Fibroblast of the aortic adventitia (primary cell): ENCODE data around the gene WT1. TPM values are rescaled to one million over a fixed set of nuclear protein-coding genes. Genes with fewer than 3 reads are reported as not detected.

Source experiments
- DNase-seq: peaks from one replicate; pipeline ENCODE4 v3.0.0-alpha.2; 2010; ENCODE audit warnings: low read depth
- H3K4me3 ChIP-seq: 2 replicates; pipeline ENCODE4 v1.5.1; 2011; ENCODE audit warnings: low read depth, mild to moderate bottlenecking, control low read depth, low read length, moderate library complexity
- CTCF ChIP-seq: IDR thresholded peaks from 2 replicates; pipeline ENCODE4 v1.5.1; 2011; ENCODE audit warnings: mild to moderate bottlenecking, low read length, control low read depth, inconsistent platforms; ENCODE audit not compliant: insufficient read depth
- total RNA-seq: library from RNA; depleted of rRNA; stranded (reverse); fragments of >200 nt; gene quantifications from 2 replicates; pipeline ENCODE4 v1.2.3, GENCODE V29; 2012; ENCODE audit warnings: low replicate concordance

The WT1 gene
- total RNA-seq, 1 donor, result 0.27 TPM

DNA sequence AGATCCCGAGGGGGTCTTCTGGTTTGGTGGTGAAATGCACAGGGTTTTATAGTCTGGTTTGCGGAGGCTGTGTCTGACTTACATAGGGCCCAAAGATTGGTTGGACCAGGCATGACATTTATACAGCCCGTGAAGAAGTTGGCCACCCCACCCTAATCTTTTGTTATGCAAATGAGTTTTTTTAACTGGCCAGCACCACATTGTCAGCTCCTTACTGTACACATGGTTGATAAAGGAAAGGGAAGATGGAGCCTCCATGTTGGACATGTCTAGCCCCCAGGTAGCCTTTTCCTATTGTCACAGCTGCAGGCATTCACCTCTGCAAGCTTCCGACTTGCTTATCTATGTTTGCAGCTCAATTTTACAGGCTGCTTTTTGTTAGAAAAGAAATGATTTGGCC, 70.1 kb downstream of the WT1 start:
- TF ChIP-seq CTCF, result no peak
- DNase-seq, result no peak
- H3K4me3 ChIP-seq, result no peak overlapping the region

DNA sequence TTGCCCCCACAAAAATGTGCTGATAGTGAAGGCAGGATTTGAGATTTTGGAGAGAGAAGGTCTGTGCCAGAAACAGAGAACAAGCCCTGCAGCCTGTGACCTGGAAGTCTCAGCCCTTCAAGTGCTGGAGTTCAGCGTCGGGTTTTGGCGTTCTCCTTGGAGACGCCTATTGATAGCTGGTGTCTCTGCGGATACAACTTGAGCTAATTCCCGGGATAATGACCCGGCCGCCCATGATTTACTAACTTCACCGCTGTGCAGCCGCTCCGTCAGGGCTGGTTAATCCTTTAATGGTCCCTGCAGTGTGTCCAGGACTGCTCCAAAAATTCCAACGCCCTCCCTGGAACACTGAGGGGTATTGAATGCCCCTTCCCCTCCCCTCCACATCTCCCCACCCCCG, 76.6 kb downstream of the WT1 start:
- no peak for TF ChIP-seq CTCF
- DNase-seq, result peak; percentile 20
- no peak overlapping the region for H3K4me3 ChIP-seq

- TF ChIP-seq CTCF, result no peak
- H3K4me3 ChIP-seq, result no peak overlapping the region
- DNase-seq, result peak; percentile 40
Measured at GRCh38 chr11:32353884-32354283, 81.5 kb downstream of the WT1 start.

DNA sequence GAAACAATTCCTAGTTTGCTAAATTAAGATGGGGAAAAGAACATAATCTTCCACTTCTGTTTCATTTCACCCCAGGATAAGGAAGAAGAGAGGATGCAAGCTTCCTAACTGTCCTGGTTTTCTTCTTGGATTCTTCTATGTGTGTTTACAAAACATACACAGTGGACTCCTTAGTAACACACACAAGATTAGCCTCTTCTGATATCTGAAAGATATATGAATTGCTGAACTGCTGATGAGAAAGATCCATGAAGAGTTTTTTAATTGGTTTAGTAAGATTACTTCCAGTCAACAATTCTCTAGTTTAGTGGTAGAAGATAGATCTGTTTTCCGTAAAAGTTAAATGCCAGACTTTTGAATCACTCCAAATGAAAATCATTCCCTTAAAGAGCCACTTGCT, 86.8 kb downstream of the WT1 start:
- TF ChIP-seq CTCF, result no peak
- H3K4me3 ChIP-seq, result no peak overlapping the region
- no peak for DNase-seq

- TF ChIP-seq CTCF, result no peak
Measured at GRCh38 chr11:32344946-32345345, 90.4 kb downstream of the WT1 start.

GRCh38 chr11:32343325-32344008, 91.9 kb downstream of the WT1 start:
- TF ChIP-seq CTCF, result no peak
- DNase-seq, result no peak

More at GRCh38 chr11:32344946-32345345, 90.4 kb downstream of the WT1 start:
- no peak overlapping the region for H3K4me3 ChIP-seq
- DNase-seq, result no peak

More at GRCh38 chr11:32343325-32344008, 91.9 kb downstream of the WT1 start:
- H3K4me3 ChIP-seq, result no peak overlapping the region
